Brain microvascular endothelial cell (primary cell): ENCODE data around the gene DACH2.

ENCODE experiments used
- DNase-seq: peaks from one replicate; pipeline ENCODE4 v3.0.0-alpha.2; 2020
- H3K27ac ChIP-seq: fragments of 250-450 bp; sonication (Bioruptor Pico); 2 replicates; pipeline ENCODE4 v1.5.1; 2020; ENCODE audit warnings: mild to moderate bottlenecking, moderate library complexity
- H3K27me3 ChIP-seq: fragments of 250-450 bp; sonication (Bioruptor Pico); replicated peaks from 2 replicates; pipeline ENCODE4 v1.5.1; 2020; ENCODE audit warnings: mild to moderate bottlenecking
- H3K36me3 ChIP-seq: fragments of 250-450 bp; sonication (Bioruptor Pico); replicated peaks from 2 replicates; pipeline ENCODE4 v1.5.1; 2020; ENCODE audit warnings: mild to moderate bottlenecking
- H3K4me3 ChIP-seq: 2 replicates; pipeline ENCODE4 v1.5.1; 2011; ENCODE audit warnings: low read depth, mild to moderate bottlenecking, control low read depth, low read length, moderate library complexity
- in situ Hi-C: cut with HindIII; loops from 2 replicates; pipeline ENCODE4 v1.10.0; 2017; ENCODE audit warnings: low sequenced_read_pairs, low pct_ligation_motif_present
- TF ChIP-seq, protein P1 (sequence below): IDR thresholded peaks from 2 replicates; pipeline ENCODE4 v1.5.1; 2011; ENCODE audit warnings: low read depth, mild to moderate bottlenecking, moderate library complexity, low read length, control low read depth, inconsistent platforms; ENCODE audit errors: missing control alignments

DACH2 gene

GRCh38 chrX:86379209-86379608, 231.0 kb downstream of the DACH2 start:
- in situ Hi-C loops, result no loop called here
- no peaks in the 10 kb centered on the region for H3K27me3 ChIP-seq
- TF ChIP-seq, protein P1, sequence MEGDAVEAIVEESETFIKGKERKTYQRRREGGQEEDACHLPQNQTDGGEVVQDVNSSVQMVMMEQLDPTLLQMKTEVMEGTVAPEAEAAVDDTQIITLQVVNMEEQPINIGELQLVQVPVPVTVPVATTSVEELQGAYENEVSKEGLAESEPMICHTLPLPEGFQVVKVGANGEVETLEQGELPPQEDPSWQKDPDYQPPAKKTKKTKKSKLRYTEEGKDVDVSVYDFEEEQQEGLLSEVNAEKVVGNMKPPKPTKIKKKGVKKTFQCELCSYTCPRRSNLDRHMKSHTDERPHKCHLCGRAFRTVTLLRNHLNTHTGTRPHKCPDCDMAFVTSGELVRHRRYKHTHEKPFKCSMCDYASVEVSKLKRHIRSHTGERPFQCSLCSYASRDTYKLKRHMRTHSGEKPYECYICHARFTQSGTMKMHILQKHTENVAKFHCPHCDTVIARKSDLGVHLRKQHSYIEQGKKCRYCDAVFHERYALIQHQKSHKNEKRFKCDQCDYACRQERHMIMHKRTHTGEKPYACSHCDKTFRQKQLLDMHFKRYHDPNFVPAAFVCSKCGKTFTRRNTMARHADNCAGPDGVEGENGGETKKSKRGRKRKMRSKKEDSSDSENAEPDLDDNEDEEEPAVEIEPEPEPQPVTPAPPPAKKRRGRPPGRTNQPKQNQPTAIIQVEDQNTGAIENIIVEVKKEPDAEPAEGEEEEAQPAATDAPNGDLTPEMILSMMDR, result no peak

DNA sequence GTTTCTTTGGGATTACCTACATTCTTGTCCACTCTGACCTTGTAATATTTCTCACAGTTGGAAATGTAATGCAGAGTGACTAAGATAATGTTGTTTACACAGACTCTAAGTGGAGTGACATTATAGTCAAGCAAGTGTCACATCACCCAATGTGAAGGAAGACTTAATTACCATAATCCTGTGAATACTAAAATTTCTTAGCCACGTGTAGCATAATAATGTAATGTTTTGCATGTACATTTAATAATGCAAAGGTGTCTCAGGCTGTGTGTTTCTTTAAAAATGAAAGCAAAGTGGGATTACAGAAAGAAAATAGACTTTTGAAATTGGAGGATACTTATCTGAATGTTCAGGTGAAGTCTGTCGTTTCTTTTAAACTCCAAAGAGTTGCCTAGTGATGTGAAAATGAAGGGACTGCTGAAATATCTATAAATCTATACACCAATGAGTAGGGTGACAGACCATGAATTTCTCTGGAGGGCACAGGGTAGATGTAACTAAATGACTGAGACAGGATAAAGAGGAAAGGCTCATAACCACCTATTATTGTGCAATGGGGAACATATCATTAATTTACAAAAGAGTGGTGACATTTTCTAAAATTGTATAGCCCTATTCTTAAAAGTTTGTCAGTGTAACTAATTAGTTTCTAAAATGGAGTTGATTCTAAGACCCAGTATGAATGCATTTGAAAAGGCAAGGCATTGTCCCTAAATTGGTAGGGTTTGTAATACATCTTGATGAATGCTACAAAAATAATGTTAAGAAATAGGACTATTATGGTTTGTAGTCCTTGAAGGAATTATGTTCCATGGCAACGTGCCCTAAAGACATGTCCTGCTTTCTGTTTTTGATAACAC, 235.7 kb downstream of the DACH2 start:
- Histone ChIP-seq H3K4me3 (no peak overlapping the region), H3K36me3 (no peaks in the 10 kb centered on the region), H3K27me3 (no peaks in the 10 kb centered on the region), H3K27ac (no peak overlapping the region)
- no peak for DNase-seq
- TF ChIP-seq, protein P1, result no peak
- in situ Hi-C loops, result no loop called here

More at GRCh38 chrX:86379209-86379608, 231.0 kb downstream of the DACH2 start:
- no peak for DNase-seq
- Histone ChIP-seq H3K36me3 (no peaks in the 10 kb centered on the region), H3K4me3 (no peak overlapping the region), H3K27ac (no peak overlapping the region)

GRCh38 chrX:86407371-86407770, 259.1 kb downstream of the DACH2 start:
- Histone ChIP-seq H3K36me3 (no peaks in the 10 kb centered on the region), H3K27me3 (no peaks in the 10 kb centered on the region), H3K27ac (no peak overlapping the region), H3K4me3 (no peak overlapping the region)
- TF ChIP-seq, protein P1, result no peak
- in situ Hi-C loops, result no loop called here
- no peak for DNase-seq

- Histone ChIP-seq H3K36me3 (no peaks in the 10 kb centered on the region), H3K27ac (no peak overlapping the region), H3K4me3 (no peak overlapping the region), H3K27me3 (no peaks in the 10 kb centered on the region)
- in situ Hi-C loops, result no loop called here
- TF ChIP-seq, protein P1, result no peak
- no peak for DNase-seq
Observed at GRCh38 chrX:86421771-86422170, 273.5 kb downstream of the DACH2 start.

DNA sequence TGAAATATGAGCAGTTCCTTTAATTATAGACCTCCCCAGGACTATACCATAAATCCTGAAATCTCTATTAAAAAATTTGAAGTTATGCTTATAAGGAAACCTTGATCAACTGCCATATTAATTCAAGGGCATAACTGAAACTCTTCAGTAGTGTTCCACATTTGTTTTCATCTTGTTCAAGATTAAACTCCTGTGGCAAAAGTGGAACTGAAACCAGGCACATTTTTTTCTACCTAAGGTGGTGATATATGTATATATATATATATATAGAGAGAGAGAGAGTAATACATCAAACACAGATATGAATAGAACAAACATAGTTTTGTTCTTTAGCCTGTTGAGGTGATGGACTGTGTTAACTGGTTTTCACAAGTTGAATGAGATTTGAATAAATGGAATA, 287.9 kb downstream of the DACH2 start:
- DNase-seq, result no peak
- TF ChIP-seq, protein P1, result no peak
- in situ Hi-C loops, result no loop called here
- Histone ChIP-seq H3K27me3 (no peaks in the 10 kb centered on the region), H3K36me3 (no peaks in the 10 kb centered on the region), H3K4me3 (no peak overlapping the region), H3K27ac (no peak overlapping the region)
